BE2C (cell line): ENCODE measurements around the gene ITGAV.

ENCODE experiments used
- DNase-seq: peaks from one replicate; pipeline ENCODE4 v3.0.0-alpha.2; 2020
- H3K27me3 ChIP-seq: fragments of 250-450 bp; sonication (Bioruptor Pico); 2 replicates; pipeline ENCODE4 v1.5.1; 2020; ENCODE audit warnings: mild to moderate bottlenecking
- H3K36me3 ChIP-seq: fragments of 250-450 bp; sonication (Bioruptor Pico); 2 replicates; pipeline ENCODE4 v1.5.1; 2020; ENCODE audit warnings: mild to moderate bottlenecking
- H3K4me1 ChIP-seq: fragments of 250-450 bp; sonication (Bioruptor Pico); 2 replicates; pipeline ENCODE4 v1.5.1; 2020
- H3K4me3 ChIP-seq: 2 replicates; pipeline ENCODE4 v1.5.1; 2011; ENCODE audit warnings: low read depth, low read length
- H3K9me3 ChIP-seq: fragments of 250-450 bp; sonication (Bioruptor Pico); 2 replicates; pipeline ENCODE4 v1.5.1; 2020
- TF ChIP-seq, protein P1 (sequence below): IDR thresholded peaks from 2 replicates; pipeline ENCODE4 v1.5.1; 2012; ENCODE audit warnings: mild to moderate bottlenecking, low read depth, low read length

ITGAV gene

DNA sequence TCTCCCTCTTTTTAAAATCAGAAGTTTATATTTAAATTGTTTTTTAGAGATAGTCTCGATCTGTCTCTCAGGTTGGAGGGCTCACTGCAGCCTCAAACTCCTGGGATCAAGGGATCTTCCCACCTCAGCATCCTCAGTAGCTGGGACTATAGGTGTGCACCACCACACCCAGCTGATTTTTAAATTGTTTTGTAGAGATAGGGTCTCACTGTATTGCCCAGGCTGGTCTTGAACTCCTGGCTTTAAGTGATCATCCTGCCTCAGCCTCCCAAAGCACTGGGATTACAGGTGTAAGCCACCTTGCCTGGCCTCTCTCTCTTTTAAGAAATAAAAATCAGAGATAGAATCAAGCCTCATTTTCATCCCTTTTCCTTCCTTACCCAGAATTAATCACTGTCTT lies 126.1 kb downstream of the ITGAV start:
- DNase-seq, result no peak
- H3K4me1 ChIP-seq, result no peaks in the 10 kb centered on the region
- TF ChIP-seq, protein P1, sequence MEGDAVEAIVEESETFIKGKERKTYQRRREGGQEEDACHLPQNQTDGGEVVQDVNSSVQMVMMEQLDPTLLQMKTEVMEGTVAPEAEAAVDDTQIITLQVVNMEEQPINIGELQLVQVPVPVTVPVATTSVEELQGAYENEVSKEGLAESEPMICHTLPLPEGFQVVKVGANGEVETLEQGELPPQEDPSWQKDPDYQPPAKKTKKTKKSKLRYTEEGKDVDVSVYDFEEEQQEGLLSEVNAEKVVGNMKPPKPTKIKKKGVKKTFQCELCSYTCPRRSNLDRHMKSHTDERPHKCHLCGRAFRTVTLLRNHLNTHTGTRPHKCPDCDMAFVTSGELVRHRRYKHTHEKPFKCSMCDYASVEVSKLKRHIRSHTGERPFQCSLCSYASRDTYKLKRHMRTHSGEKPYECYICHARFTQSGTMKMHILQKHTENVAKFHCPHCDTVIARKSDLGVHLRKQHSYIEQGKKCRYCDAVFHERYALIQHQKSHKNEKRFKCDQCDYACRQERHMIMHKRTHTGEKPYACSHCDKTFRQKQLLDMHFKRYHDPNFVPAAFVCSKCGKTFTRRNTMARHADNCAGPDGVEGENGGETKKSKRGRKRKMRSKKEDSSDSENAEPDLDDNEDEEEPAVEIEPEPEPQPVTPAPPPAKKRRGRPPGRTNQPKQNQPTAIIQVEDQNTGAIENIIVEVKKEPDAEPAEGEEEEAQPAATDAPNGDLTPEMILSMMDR, result no peak
- no peaks in the 10 kb centered on the region for H3K9me3 ChIP-seq
- no peaks in the 10 kb centered on the region for H3K36me3 ChIP-seq
- H3K4me3 ChIP-seq, result no peak overlapping the region
- H3K27me3 ChIP-seq, result no peaks in the 10 kb centered on the region

DNA sequence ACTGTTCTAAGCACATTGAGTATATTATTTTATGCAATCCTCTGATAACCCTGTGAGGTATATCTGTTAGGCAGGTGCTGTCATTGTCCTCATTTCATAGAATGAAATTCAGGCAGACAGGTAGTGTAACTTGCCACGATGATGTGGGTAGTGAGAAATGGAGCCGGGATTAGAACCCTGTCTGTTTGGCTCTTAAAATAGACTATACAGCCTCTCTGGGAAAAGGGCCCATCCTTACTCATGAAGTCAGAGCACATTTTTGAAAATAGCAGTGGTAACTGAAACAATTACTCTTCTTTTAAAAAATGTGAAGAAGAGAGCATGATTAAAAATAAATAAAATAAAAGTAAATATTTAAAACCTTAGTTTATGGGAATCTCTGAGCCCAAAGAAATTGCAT lies 127.0 kb downstream of the ITGAV start:
- H3K9me3 ChIP-seq, result no peaks in the 10 kb centered on the region
- H3K4me3 ChIP-seq, result no peak overlapping the region
- no peaks in the 10 kb centered on the region for H3K36me3 ChIP-seq
- no peaks in the 10 kb centered on the region for H3K4me1 ChIP-seq
- TF ChIP-seq, protein P1, result no peak
- no peaks in the 10 kb centered on the region for H3K27me3 ChIP-seq
- DNase-seq, result no peak

DNA sequence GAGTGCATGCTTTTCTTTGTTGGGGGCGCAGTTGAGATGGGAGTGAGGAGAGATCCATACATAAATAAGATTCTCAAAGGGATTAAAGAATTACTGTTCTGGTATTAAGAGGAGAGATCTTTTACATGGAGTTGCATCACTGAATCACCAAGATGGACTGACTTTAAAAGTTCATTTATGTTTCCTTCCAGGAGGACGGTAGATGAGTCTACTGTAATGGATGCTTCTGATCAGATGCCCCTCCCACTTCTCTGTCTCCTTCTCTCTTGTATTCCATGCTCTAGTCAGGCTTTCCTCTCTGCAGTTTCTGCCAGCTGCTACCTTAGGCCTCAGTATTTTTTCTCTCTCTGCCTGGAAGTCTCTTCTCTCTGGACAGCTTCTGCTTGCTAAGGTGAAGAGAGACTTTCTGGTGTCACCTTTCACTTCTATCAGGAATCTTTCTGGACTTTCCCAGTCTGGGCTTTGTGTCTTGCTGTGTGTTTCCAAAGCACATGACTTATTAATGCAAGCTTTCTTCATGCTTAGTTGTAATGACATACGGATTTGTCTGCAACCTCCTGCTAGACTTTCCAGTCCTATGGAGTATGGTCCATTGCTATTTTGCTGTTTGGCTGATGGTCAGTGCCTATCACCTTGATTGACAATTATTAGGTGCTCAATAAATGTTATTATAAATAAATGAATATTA lies 127.6 kb downstream of the ITGAV start:
- DNase-seq, result no peak
- H3K27me3 ChIP-seq, result no peaks in the 10 kb centered on the region

DNA sequence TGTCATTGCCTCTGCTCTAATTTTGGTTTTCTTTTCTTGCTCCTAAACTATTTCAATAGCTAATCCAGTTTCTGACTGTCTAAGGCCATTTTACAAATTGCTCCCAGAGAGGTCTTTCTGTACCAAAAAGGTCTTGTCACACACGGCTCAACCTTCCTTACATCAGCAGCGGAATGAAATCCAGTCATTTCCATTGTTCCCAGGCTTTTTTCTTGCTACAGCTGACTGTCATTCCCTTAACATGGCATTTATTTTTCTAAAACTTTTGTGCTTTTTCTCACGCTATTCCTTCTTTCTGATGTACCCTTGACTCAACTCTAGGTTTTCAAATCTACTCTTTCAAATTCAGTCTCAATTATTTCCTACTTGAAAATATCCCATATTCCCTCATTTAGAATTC lies 128.3 kb downstream of the ITGAV start:
- H3K36me3 ChIP-seq, result no peaks in the 10 kb centered on the region
- H3K4me1 ChIP-seq, result no peaks in the 10 kb centered on the region
- no peak overlapping the region for H3K4me3 ChIP-seq
- no peaks in the 10 kb centered on the region for H3K9me3 ChIP-seq
- TF ChIP-seq, protein P1, result no peak
- no peaks in the 10 kb centered on the region for H3K27me3 ChIP-seq
- no peak for DNase-seq

More for the DNA sequence above, 127.6 kb downstream of the ITGAV start:
- Histone ChIP-seq H3K9me3 (no peaks in the 10 kb centered on the region), H3K4me1 (no peaks in the 10 kb centered on the region), H3K4me3 (no peak overlapping the region), H3K36me3 (no peaks in the 10 kb centered on the region)
- TF ChIP-seq, protein P1, result no peak

DNA sequence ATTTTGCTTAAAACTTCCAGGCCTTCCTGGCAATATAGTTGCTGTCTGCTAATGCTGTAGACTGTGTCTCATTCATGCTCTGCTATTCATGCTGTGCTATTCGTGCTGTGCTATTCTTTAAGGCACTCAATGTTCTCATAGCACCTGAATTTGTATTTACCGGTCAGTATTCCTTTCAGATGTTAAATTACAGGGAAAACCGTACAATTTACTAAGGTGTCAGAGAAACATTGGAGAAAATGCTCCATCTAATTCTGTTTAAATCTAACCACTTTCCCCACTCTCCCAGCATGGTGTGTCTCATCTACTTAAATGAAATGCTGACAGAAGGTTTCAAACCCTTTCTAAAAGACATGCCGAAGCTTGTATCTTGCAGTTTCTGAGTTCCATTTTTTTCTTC lies 129.0 kb downstream of the ITGAV start:
- no peak for DNase-seq
- TF ChIP-seq, protein P1, result no peak
- no peaks in the 10 kb centered on the region for H3K36me3 ChIP-seq
- H3K4me1 ChIP-seq, result no peaks in the 10 kb centered on the region
- no peak overlapping the region for H3K4me3 ChIP-seq
- no peaks in the 10 kb centered on the region for H3K9me3 ChIP-seq
- no peaks in the 10 kb centered on the region for H3K27me3 ChIP-seq

DNA sequence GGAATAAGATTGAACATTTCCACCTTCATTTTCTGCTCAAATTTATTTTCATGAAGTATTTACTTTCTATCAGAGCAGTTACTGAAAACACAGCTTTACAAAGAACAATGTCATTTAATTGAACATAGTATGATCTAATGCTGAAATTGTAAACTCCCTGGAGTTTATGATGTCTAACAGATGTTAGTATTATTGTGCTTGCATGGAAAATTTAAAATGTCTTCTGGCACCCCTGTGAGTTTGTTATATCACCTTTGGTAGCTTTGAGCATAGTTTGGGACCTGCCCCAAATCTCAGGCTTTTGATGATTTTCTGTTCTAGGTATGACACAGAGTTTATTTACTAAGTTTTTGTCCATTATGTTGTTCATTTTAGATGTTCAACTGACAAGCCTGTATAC lies 132.1 kb downstream of the ITGAV start:
- Histone ChIP-seq H3K27me3 (no peaks in the 10 kb centered on the region), H3K4me3 (no peak overlapping the region), H3K4me1 (no peaks in the 10 kb centered on the region), H3K9me3 (no peaks in the 10 kb centered on the region), H3K36me3 (no peaks in the 10 kb centered on the region)
- no peak for DNase-seq
- TF ChIP-seq, protein P1, result no peak
